ENCODE results near the gene GPR153.

- TF ChIP-seq POLR2A (IDR thresholded peaks at IDR 0.05) (no peak), CTCF (IDR thresholded peaks at IDR 0.05) (no peak)
Observed at GRCh38 chr1:6207921-6208320, 53.0 kb downstream of the GPR153 start.

Measured in lower leg skin (tissue), 3 donors.